Measurements from ENCODE around the gene HK1.

The HK1 gene

GRCh38 chr10:69406302-69406811 is 128.1 kb downstream of the HK1 start:
- intact Hi-C loops (cut with DNase I): no loop called here
- DNase-seq: peak in 8 of 42 donors; percentile 22 to 59 (median 36)

DNA sequence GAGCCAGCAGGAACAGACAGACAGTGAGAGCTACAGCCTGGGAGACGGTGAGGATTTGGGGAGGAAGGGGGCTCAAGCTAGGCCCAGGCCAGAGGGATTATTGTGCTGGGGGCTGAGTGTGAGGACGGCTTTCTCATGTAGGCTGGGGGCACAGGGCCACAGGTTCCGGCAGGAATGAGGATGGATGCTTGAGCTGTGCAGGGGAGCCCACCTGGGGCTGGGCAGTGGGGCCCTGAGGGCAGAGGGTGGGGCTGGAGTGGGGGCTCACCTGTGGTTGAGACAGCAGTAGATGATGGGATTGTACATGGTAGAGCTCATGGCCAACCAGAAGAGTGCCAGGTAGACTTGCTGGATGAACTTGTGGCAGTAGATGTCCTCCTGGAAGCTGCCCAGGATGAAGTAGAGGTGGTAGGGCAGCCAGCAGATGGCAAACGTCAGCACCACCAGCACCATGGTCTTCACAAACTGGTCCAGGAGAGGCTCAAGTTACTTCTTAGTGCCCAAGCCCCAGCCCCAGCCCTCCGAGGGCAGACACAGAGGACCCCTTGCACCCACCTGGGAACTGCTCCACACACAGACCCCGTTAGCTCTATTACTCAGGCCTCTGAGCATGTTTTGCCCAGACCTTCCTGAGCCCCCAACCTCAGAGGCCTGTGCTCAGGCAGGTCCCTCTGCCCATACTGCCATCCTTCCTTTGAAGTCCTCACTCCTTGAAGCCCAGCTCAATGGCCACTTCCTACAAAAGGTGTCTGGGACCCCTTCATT is 128.7 kb downstream of the HK1 start:
- intact Hi-C loops (cut with DNase I): no loop called here
- no peak for DNase-seq

DNA sequence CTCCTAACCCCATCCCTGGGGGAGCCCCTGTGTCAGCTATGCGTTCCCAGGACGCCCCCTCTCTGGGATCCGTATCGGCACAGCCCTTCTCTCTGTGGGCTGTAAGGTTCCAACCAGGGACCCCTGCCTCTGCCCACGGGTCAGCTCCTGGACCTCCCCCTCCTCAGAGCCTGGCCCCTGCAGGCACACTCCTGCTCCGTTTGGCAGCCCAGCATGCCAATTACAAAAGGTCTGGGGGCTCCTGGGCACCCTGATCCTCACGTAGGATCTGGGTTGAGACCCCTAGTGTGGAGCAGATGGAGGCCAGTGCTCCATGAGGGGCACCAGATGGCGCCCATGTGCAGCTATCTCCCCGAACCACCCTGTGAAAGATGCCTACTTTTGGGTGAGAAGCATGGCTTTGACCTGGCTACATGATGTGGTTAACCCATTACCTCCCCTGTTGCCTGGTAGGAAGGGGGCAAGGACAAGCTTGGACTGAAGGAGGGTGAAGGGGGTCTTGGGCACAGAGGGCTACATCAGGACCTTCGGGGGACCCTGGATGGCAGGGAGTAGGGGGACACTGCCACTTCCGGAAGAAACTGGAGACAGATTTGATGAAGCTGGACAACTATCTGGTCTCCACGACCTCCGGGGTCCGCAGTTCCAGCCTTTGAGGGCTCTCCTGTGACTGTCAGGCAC is 129.5 kb downstream of the HK1 start:
- intact Hi-C loops (cut with DNase I): no loop called here
- DNase-seq: peak in 5 of 42 donors; percentile 26 to 58 (median 36)

DNA sequence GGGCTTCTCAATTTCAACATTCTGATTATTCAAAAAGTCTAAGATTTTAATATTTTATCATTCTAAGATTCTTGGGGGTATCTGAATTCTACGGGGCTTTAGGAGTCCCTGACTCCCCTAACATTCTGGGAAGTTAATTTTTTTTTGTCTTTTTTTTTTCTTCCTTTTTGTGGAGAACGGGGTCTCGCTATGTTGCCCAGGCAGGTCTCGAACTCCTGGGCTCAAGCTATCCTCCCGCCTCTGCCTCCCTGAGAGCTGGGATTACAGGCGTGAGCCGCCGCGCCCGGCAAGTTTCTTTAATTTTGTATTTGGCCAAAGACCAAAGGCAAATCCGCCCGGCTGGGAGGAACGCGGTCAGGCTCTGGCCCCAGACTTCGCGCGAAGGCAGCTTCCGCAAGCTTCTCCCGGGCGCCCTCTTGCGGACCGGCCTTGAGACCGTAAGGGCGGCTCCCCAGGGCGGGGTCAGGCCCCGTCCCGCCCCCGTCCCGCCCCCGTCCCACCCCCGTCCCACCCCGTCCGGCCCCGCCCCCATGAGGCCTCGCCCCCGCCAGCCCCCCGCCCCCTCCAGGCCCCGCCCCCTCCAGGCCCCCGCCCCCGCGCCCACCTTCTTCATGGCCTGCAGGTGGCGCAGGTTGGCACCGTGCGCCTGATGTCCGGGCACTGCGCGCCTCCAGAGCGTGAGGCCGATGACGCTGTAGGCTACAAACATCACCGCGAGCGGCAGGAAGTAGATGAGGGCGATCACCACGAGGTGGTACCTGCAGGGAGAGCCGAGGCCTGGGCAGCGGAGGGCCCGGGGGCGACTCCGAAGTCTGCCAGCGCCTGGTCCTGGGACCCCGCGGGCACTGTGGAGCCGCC is 130.3 kb downstream of the HK1 start:
- DNase-seq: peak; percentile 79 to 96 (median 91)
- intact Hi-C loops (cut with DNase I): no loop called here

- intact Hi-C loops (cut with DNase I): no loop called here
- no peak for DNase-seq
These were observed 130.8 kb downstream of the HK1 start for GRCh38 chr10:69409176-69409495.

- DNase-seq: peak in 2 of 42 donors; percentile 14 to 30
- intact Hi-C loops (cut with DNase I): loop anchor here (10.0 kb wide), 1 partner anchor 235 kb away; no protein-coding TSS in a partner anchor
These were observed 131.7 kb downstream of the HK1 start for GRCh38 chr10:69409968-69410367.

GRCh38 chr10:69410487-69410886 is 132.2 kb downstream of the HK1 start:
- intact Hi-C loops (cut with DNase I): loop anchor here (10.0 kb wide), 1 partner anchor 234 kb away; no protein-coding TSS in a partner anchor
- DNase-seq: no peak

GRCh38 chr10:69411476-69411875 is 133.2 kb downstream of the HK1 start:
- no peak for DNase-seq
- intact Hi-C loops (cut with DNase I): loop anchor here (10.0 kb wide), 1 partner anchor 233 kb away; no protein-coding TSS in a partner anchor

- intact Hi-C loops (cut with DNase I): loop anchor here (10.0 kb wide), 1 partner anchor 232 kb away; no protein-coding TSS in a partner anchor
- no peak for DNase-seq
These were observed 134.0 kb downstream of the HK1 start for GRCh38 chr10:69412232-69412790.

GRCh38 chr10:69413221-69413865 is 135.0 kb downstream of the HK1 start:
- peak; percentile 28 to 83 (median 59) for DNase-seq
- intact Hi-C loops (cut with DNase I): loop anchor here (10.0 kb wide), 1 partner anchor 231 kb away; no protein-coding TSS in a partner anchor

GRCh38 chr10:69414036-69415018 is 136.0 kb downstream of the HK1 start:
- intact Hi-C loops (cut with DNase I): loop anchor here (10.0 kb wide), 1 partner anchor 230 kb away; no protein-coding TSS in a partner anchor
- DNase-seq: no peak

DNA sequence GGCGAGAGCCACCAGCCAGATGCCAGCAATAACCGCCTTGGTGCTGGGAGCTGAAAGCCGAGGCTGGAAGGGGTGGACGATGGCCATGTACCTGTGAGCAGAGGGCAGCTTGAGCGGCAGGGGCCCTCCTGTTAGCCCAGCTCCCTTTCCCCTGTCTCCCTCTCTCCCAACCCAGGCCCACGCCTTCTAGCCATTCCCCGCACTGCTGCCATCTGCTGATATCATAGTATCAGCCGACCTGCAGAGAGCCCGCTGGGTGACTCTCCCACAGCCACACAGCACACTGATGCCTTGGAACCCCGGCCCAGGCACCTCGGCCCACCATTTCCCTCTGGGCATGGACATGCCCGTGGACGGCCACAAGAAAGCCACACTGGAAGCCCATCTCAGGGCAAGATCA is 136.8 kb downstream of the HK1 start:
- intact Hi-C loops (cut with DNase I): loop anchor here (10.0 kb wide), 1 partner anchor 230 kb away; no protein-coding TSS in a partner anchor
- DNase-seq: no peak

- no peak for DNase-seq
- intact Hi-C loops (cut with DNase I): loop anchor here (10.0 kb wide), 1 partner anchor 229 kb away; no protein-coding TSS in a partner anchor
These were observed 137.7 kb downstream of the HK1 start for GRCh38 chr10:69415951-69416350.

GRCh38 chr10:69416695-69417094 is 138.4 kb downstream of the HK1 start, which contains the start of gene TACR2:
Gene TACR2, minus strand, starts transcription at chr10:69416918. Its CDS starts 595 bp downstream, at chr10:69416323.
- DNase-seq: no peak
- intact Hi-C loops (cut with DNase I): loop anchor here (10.0 kb wide), 1 partner anchor 228 kb away; no protein-coding TSS in a partner anchor

- intact Hi-C loops (cut with DNase I): loop anchor here (10.0 kb wide), 1 partner anchor 227 kb away; no protein-coding TSS in a partner anchor
- DNase-seq: no peak
These were observed 139.2 kb downstream of the HK1 start for GRCh38 chr10:69417542-69417941.

GRCh38 chr10:69418052-69418752 is 139.9 kb downstream of the HK1 start:
- intact Hi-C loops (cut with DNase I): loop anchor here (10.0 kb wide), 1 partner anchor 227 kb away; no protein-coding TSS in a partner anchor
- no peak for DNase-seq
